Measurements from ENCODE around the gene UBL3.

DNA sequence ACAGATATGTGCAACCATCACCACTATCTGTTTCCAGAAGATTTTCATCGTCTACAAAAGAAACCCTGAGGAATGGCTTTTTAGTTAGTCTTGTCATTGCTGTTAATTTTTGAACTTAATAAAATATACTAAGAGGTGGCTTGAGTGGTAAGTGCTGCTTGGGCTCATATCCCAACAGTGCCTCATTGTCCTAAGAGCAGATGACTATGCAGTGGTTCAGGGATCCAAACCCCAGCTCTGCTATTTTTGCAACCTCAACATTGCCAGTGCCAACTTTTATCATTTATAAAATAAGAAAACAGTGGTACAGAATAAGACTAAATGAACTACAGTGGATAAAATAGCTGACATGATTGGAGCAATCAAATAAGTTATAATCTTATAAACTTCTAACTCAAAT is 131.7 kb downstream of the UBL3 start:
- TF ChIP-seq REST (IDR thresholded peaks at IDR 0.05; ENCODE audit: insufficient read depth in 1 of 2, low read depth in 2 of 2, low read length in 1 of 2) (no peak), SIN3A (IDR thresholded peaks at IDR 0.05; ENCODE audit: borderline replicate concordance, insufficient read depth, low read depth, low read length) (no peak), POLR2AphosphoS5 (IDR thresholded peaks at IDR 0.05; ENCODE audit: low read depth, low read length) (no peak), TCF7L2 (IDR thresholded peaks at IDR 0.05; ENCODE audit: low read depth, low read length) (no peak)
- TF ChIP-seq, protein P1, sequence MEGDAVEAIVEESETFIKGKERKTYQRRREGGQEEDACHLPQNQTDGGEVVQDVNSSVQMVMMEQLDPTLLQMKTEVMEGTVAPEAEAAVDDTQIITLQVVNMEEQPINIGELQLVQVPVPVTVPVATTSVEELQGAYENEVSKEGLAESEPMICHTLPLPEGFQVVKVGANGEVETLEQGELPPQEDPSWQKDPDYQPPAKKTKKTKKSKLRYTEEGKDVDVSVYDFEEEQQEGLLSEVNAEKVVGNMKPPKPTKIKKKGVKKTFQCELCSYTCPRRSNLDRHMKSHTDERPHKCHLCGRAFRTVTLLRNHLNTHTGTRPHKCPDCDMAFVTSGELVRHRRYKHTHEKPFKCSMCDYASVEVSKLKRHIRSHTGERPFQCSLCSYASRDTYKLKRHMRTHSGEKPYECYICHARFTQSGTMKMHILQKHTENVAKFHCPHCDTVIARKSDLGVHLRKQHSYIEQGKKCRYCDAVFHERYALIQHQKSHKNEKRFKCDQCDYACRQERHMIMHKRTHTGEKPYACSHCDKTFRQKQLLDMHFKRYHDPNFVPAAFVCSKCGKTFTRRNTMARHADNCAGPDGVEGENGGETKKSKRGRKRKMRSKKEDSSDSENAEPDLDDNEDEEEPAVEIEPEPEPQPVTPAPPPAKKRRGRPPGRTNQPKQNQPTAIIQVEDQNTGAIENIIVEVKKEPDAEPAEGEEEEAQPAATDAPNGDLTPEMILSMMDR (IDR thresholded peaks at IDR 0.05): no peak
